Suprapubic skin (tissue), 3 donors: ENCODE data around the gene CERS6.

Experiments used
- POLR2A ChIP-seq, 2 donors: fragments of 450-650 bp; IDR thresholded peaks; one replicate each; pipeline ENCODE4 v1.6.1; 2017; ENCODE audit warnings: antibody characterized with exemption in 2 of 2, mild to moderate bottlenecking in 2 of 2, moderate library complexity in 2 of 2
- TF ChIP-seq, protein P1 (sequence below), 2 donors: fragments of 200-600 bp in 1 of 2; fragments of 450-650 bp in 1 of 2; sonication (generic) in 1 of 2; IDR thresholded peaks; one replicate each; pipeline ENCODE4 v1.5.1; 2016 to 2019; ENCODE audit warnings: antibody characterized with exemption in 2 of 2, mild to moderate bottlenecking in 1 of 2, moderate library complexity in 1 of 2

DNA sequence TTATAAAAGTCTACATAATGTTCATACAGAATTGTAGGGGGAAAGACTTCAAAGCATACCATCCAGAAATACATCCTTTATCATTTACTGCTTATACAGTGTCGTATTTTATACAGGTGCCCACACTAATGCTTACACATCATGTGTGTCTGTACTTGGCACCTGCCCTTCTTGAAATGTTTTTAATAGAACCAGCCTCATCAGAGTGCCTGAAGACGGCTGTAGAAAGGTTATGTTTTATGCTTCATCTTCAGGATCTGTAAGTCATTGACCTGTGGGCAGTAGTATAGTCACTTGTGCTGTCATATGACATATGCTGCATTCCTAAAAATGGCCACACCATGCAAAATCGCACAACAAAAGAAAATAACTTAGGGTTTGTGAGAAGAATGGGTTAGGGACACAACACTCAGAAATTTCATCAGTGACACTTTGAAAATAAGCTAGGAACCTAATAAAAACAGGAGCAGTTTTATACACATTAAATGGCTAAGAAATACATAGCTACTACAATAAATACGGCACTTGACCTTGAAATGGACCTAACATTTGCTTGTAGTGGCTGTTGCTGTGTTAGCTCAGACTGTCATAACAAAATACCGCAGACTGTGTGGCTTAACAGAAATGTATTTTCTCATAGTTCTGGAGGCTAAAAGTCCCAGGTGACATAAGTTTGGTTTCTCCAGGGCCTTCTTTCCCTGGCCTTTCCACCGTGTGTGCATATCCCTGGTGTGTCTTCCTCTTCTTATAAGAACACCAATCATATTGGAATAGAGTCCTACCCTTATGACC, 112.6 kb downstream of the CERS6 start:
- no peak for TF ChIP-seq POLR2A (IDR thresholded peaks at IDR 0.05)
- TF ChIP-seq, protein P1, sequence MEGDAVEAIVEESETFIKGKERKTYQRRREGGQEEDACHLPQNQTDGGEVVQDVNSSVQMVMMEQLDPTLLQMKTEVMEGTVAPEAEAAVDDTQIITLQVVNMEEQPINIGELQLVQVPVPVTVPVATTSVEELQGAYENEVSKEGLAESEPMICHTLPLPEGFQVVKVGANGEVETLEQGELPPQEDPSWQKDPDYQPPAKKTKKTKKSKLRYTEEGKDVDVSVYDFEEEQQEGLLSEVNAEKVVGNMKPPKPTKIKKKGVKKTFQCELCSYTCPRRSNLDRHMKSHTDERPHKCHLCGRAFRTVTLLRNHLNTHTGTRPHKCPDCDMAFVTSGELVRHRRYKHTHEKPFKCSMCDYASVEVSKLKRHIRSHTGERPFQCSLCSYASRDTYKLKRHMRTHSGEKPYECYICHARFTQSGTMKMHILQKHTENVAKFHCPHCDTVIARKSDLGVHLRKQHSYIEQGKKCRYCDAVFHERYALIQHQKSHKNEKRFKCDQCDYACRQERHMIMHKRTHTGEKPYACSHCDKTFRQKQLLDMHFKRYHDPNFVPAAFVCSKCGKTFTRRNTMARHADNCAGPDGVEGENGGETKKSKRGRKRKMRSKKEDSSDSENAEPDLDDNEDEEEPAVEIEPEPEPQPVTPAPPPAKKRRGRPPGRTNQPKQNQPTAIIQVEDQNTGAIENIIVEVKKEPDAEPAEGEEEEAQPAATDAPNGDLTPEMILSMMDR (IDR thresholded peaks at IDR 0.05): no peak
